Ishikawa (cell line): Measurements from ENCODE around the gene CTAG1B.

ENCODE experiments used
- CEBPB ChIP-seq: IDR thresholded peaks from 2 replicates; pipeline ENCODE4 v1.6.1; 2012
- EGR1 ChIP-seq: IDR thresholded peaks from 2 replicates; pipeline ENCODE4 v1.6.1; 2012
- EP300 ChIP-seq: IDR thresholded peaks from 2 replicates; pipeline ENCODE4 v1.6.1; 2012; ENCODE audit warnings: borderline replicate concordance
- FOXM1 ChIP-seq: IDR thresholded peaks from 2 replicates; pipeline ENCODE4 v1.6.1; 2012; ENCODE audit warnings: low read depth, borderline replicate concordance
- RAD21 ChIP-seq: IDR thresholded peaks from 2 replicates; pipeline ENCODE4 v1.6.1; 2012; ENCODE audit warnings: low read depth
- REST ChIP-seq: IDR thresholded peaks from 2 replicates; pipeline ENCODE4 v1.6.1; 2012; ENCODE audit warnings: low read depth, mild to moderate bottlenecking
- TAF1 ChIP-seq: IDR thresholded peaks from 2 replicates; pipeline ENCODE4 v1.6.1; 2012; ENCODE audit warnings: low read depth, mild to moderate bottlenecking
- TCF12 ChIP-seq: IDR thresholded peaks from 2 replicates; pipeline ENCODE4 v1.6.1; 2012; ENCODE audit warnings: low read depth
- TEAD4 ChIP-seq: IDR thresholded peaks from 2 replicates; pipeline ENCODE4 v1.6.1; 2012
- YY1 ChIP-seq: IDR thresholded peaks from 2 replicates; pipeline ENCODE4 v1.6.1; 2012; ENCODE audit warnings: low read depth
- ZBTB7A ChIP-seq: IDR thresholded peaks from 2 replicates; pipeline ENCODE4 v1.6.1; 2012; ENCODE audit warnings: low read depth
- TF ChIP-seq, protein P1 (sequence below): IDR thresholded peaks from 2 replicates; pipeline ENCODE4 v1.6.1; 2012

GRCh38 chrX:154595559-154596249 is 23.4 kb downstream of the CTAG1B start:
- TF ChIP-seq YY1 = no peak
- no peak for TF ChIP-seq TCF12
- TF ChIP-seq ZBTB7A = no peak
- no peak for TF ChIP-seq RAD21
- no peak for TF ChIP-seq FOXM1
- TF ChIP-seq REST = no peak
- TF ChIP-seq CEBPB = no peak
- no peak for TF ChIP-seq TAF1
- TF ChIP-seq EGR1 = no peak
- TF ChIP-seq, protein P1, sequence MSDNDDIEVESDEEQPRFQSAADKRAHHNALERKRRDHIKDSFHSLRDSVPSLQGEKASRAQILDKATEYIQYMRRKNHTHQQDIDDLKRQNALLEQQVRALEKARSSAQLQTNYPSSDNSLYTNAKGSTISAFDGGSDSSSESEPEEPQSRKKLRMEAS = no peak
- TF ChIP-seq EP300 = no peak
- no peak for TF ChIP-seq TEAD4
